ENCODE results near the gene NAB2. TPM values are rescaled to one million over a fixed set of nuclear protein-coding genes. Genes with fewer than 3 reads are reported as not detected.

Gene NAB2
- total RNA-seq, 1 donor from 2014 or later: 32.0 TPM

GRCh38 chr12:57105011-57105753 lies 16.3 kb downstream of the NAB2 start:
- Histone ChIP-seq H3K36me3 (ENCODE audit: control insufficient read depth, insufficient read depth, low read length) (peaks cover 1% of the 10 kb centered on the region), H3K4me3 (ENCODE audit: low read depth, low read length) (no peak overlapping the region), H3K27me3 (ENCODE audit: control insufficient read depth, insufficient read depth, low read length) (no peaks in the 10 kb centered on the region)
- TF ChIP-seq CTCF (IDR thresholded peaks at IDR 0.05; ENCODE audit: insufficient read depth, low read length, poor library complexity, severe bottlenecking): no peak
- no peak for DNase-seq (ENCODE audit: low read depth)

- TF ChIP-seq CTCF (IDR thresholded peaks at IDR 0.05; ENCODE audit: insufficient read depth, low read length, poor library complexity, severe bottlenecking): no peak
- peaks cover 1% of the 10 kb centered on the region for H3K36me3 ChIP-seq (ENCODE audit: control insufficient read depth, insufficient read depth, low read length)
- no peak overlapping the region for H3K4me3 ChIP-seq (ENCODE audit: low read depth, low read length)
- H3K27me3 ChIP-seq (ENCODE audit: control insufficient read depth, insufficient read depth, low read length): no peaks in the 10 kb centered on the region
- no peak for DNase-seq (ENCODE audit: low read depth)
These were observed 17.3 kb downstream of the NAB2 start for GRCh38 chr12:57106021-57106708.

GRCh38 chr12:57107456-57108155 lies 18.7 kb downstream of the NAB2 start:
- no peaks in the 10 kb centered on the region for H3K27me3 ChIP-seq (ENCODE audit: control insufficient read depth, insufficient read depth, low read length)
- no peak for TF ChIP-seq CTCF (IDR thresholded peaks at IDR 0.05; ENCODE audit: insufficient read depth, low read length, poor library complexity, severe bottlenecking)
- DNase-seq (ENCODE audit: low read depth): no peak
- no peak overlapping the region for H3K4me3 ChIP-seq (ENCODE audit: low read depth, low read length)
- peaks cover 1% of the 10 kb centered on the region for H3K36me3 ChIP-seq (ENCODE audit: control insufficient read depth, insufficient read depth, low read length)

- H3K36me3 ChIP-seq (ENCODE audit: control insufficient read depth, insufficient read depth, low read length): peaks cover 1% of the 10 kb centered on the region
- no peak for DNase-seq (ENCODE audit: low read depth)
- peak overlapping the region; percentile 69 for H3K4me3 ChIP-seq (ENCODE audit: low read depth, low read length)
- no peaks in the 10 kb centered on the region for H3K27me3 ChIP-seq (ENCODE audit: control insufficient read depth, insufficient read depth, low read length)
- TF ChIP-seq CTCF (IDR thresholded peaks at IDR 0.05; ENCODE audit: insufficient read depth, low read length, poor library complexity, severe bottlenecking): no peak
These were observed 20.5 kb downstream of the NAB2 start for GRCh38 chr12:57109207-57110103.

Measured in kidney epithelial cell (primary cell).